Stimulated activated CD8-positive, alpha-beta memory T cell treated with anti-CD3 and anti-CD28 coated beads, Interleukin-12 subunit alpha, Interleukin-12 subunit beta, amount 100 ng/mL, for 1 hour (primary cell): Measurements from ENCODE around the gene CLEC5A.
"Not testable (repeated sequence)": the region's sequence is repeated elsewhere in the genome, so short reads cannot be mapped to it uniquely, and the experiment has no call there.

ENCODE experiments used
- DNase-seq: peaks from one replicate; pipeline ENCODE4 v3.0.0-alpha.2; 2020; ENCODE audit warnings: low read depth

The CLEC5A gene

GRCh38 chr7:141946796-141947195 lies at the start of gene CLEC5A:
Gene CLEC5A (minus strand): TSS chr7:141946974. CDS start chr7:141946292, 682 bp downstream.
- no peak for DNase-seq

GRCh38 chr7:141993354-141993753 lies 46.6 kb upstream of the CLEC5A start:
- DNase-seq, result no peak

DNA sequence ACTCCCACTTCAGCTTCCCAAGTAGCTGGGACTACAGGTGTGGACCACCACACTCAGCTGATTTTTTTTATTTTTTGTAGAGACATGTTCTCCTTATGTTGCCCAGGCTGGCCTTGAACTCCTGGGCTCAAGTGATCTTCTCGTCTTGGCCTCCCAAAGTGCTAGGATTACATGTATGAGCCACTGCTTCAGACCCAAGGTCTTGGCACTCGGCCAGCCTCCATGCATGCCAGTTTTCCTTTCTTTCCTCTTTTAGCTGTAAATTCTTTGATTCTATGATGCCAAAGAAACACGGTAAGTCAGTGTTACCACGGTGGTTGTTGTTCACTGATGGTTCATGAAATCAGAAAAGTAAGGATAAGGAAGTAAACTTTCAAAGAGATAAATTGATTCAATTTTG lies 45.9 kb upstream of the CLEC5A start:
- DNase-seq, result no peak

DNA sequence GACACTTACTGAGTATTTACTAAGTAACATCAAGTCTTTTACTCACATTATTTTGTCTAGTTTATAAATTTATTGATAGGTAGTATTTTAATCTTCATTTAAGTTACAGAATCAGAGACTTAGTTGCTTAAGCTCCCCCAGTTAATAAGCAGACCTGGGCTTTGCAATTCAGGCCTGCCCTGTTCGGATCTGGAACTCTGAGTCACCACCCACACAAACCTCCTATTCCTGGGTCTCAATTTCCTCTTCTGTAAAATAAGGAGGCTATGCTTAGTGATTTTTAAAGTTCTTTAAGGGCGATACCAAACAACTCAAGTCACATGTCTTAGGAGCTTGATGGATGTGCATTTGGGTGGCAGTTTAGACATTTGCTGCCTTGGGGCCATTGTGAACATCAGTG lies 45.4 kb upstream of the CLEC5A start:
- DNase-seq, result no peak

DNA sequence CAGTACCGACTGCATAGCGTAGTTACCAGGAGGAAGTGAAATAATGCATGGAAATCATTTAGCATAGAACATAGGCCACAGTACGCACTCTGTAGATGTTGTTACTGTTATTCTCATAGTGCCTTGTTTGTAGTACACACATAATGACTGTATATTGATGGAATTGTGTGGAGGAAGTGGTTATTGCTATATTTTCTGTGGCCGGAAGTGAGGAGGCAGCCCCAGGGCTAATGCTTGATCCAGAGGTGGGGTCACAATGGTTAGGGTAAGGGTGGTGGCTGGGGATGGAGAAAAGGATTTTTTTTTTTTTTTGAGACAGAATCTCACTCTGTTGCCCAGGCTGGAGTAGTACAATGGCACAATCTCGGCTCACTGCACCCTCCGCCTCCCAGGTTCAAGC lies 44.4 kb upstream of the CLEC5A start:
- no peak for DNase-seq

DNA sequence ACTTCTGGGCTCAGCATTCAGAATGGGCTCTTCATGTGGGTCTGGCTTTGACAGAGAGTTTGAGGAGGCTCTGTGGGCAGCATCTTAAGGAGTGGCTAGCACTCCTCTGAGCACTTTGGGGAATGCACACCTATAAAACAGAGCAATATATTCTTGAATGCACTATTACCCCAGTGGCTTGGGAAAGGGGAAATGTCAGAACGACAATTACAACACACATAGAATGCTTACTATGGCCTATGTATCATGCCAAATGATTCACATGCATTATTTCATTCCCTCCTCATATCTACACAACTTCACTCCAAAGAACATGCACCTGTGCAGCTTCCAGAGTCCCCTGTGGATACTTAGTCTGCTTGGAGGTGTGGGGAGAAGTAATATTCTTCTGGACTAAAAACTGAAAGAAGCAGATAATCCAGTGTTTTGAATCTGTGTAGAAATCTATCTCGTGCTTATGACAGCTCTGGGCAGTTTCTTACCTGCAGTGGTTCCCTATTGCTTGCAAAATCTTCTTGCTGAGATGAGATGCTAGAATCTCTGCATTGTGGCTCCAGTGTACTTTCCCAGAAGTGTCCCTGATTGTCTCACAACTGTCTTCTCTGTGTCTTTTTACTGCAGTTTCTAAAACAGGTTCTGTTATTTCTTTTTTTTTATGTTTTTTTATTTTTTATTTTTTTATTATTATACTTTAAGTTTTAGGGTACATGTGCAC lies 43.4 kb upstream of the CLEC5A start:
- no peak for DNase-seq

DNA sequence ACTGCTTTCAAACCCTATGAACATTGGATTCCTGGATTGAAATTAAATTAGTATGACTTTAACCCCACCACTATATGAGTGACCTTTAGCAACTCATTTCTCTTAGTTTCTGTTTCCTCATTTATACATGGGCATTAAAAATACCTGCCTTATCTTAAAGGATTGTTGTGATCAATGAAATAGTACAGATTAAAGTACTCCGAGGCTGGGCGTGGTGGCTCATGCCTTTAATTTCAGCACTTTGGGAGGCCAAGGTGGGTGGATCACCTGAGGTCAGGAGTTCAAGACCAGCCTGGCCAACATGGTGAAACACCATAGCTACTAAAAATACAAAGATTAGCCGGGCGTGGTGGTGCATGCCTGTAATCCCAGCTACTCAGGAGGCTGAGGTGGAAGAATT lies 41.0 kb upstream of the CLEC5A start:
- DNase-seq, result not testable (repeated sequence)

DNA sequence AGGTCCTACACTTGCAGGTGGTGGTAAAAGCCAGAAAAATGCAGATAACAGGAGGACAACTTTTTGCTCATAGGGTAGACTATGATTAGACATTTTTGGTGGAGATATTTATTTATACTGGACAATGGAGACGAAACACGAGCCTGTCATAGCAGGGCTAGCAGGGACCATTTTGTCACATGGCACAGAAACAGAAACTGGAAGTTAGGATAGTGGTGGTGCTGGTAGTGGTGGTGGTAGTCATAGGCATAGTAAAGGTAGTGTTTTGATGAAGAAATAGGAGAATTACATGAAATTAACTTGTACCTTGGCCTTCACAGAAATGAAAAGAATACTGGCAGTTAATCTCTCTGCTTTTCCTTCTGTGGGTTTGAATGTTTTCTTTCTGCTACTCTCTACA lies 40.1 kb upstream of the CLEC5A start:
- DNase-seq, result no peak

GRCh38 chr7:141985926-141986325 lies 39.2 kb upstream of the CLEC5A start:
- not testable (repeated sequence) for DNase-seq

GRCh38 chr7:141979568-141979967 lies 32.8 kb upstream of the CLEC5A start:
- no peak for DNase-seq

- DNase-seq, result no peak
Measured at GRCh38 chr7:141978351-141978750, 31.6 kb upstream of the CLEC5A start.

DNA sequence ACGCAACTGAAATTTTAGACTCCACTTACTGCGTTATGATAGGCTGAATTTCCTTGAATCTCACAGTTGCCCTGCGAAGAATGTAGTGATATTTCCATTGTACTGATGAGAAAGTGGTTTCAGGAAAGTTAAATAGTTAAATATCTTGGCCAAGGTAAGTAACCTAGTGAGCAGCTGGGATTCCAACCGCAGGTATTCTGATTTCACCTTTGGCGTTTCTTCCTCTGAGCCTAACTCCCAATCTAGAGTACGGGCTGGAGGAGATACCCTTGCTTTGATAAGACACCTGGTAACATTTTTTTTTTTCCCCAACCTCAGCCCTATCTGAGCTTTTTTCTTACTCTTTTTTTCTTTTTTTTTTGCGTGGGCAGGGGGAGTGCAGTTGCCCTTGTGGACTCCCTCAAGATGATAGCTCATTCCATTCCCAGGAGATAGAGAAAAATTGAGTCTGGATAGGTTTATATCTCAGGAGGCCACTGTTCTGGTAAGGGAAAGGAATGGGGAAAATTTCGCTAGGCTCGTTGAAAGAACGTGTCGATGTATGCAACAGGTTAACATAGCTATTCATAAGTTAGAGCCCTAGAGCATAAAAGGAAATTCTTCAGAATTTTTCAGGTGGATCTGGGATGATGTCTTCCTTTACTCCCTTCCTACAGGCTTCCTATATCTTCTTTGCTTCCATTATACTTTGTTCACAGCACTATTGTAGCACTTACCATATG lies 29.9 kb upstream of the CLEC5A start:
- DNase-seq, result no peak

DNA sequence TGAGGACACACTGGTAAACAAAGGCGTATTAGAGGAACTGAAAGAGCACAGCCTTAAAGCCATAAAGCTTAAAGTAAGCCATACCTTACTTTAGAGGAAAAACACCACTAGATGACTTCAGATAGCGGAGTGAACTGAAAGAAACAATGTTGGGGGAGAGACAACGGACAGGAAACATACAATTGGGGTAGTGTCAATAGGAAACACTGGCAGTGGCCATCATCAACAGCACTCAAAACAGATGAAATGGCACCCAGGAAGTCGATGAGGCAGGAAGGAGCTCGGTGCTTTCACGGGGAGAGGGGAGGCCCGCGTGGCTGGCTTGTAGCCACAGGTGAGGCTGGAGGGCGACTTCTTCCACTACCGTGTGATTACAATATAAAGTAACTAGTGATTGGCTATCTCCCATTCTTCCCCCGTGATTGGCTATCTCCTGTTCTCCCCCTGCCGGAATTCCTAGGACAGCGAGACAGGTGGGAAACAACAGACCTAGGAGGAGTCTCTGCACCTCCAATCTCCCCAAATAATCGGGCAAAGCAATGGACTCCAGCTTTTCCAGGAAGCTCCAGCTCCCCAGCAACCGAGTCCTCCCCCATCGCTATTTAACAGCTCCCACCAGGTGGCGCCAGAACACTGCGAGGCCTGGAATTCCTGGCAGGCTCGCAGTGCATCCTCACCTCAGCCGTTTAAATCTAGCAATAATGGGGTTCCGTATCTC lies 29.2 kb upstream of the CLEC5A start:
- peak; percentile 34 for DNase-seq

- no peak for DNase-seq
Measured at GRCh38 chr7:141974831-141975230, 28.1 kb upstream of the CLEC5A start.

- no peak for DNase-seq
Measured at GRCh38 chr7:141973673-141974072, 26.9 kb upstream of the CLEC5A start, which contains the start of gene TAS2R38. Gene TAS2R38 (minus strand): TSS chr7:141973773. CDS start chr7:141973689, 84 bp downstream.

DNA sequence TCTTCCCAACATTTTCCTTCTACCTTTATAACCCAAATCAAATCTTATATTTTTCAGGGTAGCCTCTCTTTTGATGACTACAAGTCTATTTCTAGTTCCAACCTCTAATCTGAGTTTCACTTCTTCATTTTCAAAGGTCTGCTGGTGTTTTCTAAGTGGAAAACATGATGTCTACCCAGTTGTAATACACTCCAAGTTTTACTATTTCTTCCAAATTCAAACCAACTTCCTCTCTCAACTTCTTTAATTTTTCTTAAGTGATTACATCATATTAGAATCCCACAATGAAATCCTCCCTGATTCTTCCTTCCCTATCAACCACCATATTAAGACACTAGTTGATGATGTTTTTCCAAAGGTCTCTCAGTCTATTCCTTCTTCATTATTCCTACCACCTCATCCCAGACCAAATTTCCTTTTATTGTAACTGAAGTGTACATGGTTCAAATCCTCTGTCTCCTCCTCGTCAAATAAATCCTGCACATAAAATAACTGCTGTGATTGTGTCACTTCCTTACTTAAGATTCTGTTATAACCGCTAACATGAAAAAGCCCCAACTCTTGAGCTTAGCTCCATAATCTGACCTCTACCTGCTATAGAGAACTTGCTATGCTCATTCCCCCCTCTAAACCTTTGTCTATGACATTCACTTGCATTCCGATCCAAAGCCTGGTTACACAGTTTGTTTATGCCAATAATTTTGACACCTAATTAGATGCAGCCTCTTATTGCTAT lies 14.1 kb upstream of the CLEC5A start:
- no peak for DNase-seq

GRCh38 chr7:141956084-141956483 lies 9.3 kb upstream of the CLEC5A start:
- no peak for DNase-seq

DNA sequence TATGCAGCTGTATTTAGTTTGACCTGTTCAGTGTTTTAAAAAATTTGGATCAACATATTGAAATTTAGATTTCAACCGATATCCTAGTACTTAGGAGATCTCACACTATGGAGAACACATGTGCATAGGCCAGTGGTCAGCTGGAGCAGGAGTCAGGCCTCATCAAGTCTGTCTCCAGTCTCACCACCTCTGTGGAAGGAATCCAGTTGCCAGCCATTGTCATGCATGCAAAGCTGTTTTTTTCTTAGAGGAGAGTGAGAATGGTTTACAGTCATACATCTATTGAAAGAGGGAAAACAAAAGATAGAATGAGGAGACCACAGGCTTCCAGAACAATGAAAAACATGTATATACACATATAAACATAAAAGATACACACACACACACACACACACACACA lies 7.6 kb upstream of the CLEC5A start:
- DNase-seq, result no peak

- no peak for DNase-seq
Measured at GRCh38 chr7:141952461-141952860, 5.7 kb upstream of the CLEC5A start.

DNA sequence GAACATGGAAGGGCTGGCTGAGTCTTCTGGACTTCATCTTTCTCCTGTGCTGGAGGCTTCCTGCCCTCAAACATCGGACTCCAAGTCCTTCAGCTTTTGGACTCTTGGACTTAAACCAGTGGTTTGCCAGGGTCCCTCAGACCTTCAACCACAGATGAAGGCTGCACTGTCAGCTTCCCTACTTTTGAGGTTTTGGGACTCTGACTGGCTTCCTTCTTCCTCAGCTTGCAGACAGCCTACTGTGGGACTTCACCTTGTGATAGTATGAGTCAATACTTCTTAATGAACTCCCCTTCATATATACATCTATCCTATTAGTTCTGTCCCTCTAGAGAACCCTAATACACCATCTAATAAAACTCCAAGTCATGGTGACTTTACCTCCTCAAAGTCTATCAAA lies 4.0 kb upstream of the CLEC5A start:
- no peak for DNase-seq

GRCh38 chr7:141949911-141950310 lies 3.1 kb upstream of the CLEC5A start:
- DNase-seq, result no peak

GRCh38 chr7:141949451-141949850 lies 2.7 kb upstream of the CLEC5A start:
- DNase-seq, result no peak
